Activated T-cell treated with anti-CD3 and anti-CD28 coated beads for 1 hour (primary cell): Measurements from ENCODE around the gene SLC37A4.
"Not testable (repeated sequence)": the region's sequence is repeated elsewhere in the genome, so short reads cannot be mapped to it uniquely, and the experiment has no call there.

Source experiments
- DNase-seq: peaks from one replicate; pipeline ENCODE4 v3.0.0-alpha.2; 2020; ENCODE audit warnings: low read depth

SLC37A4 gene

GRCh38 chr11:119041821-119042514 is 11.3 kb upstream of the SLC37A4 start:
- no peak for DNase-seq

- DNase-seq, result not testable (repeated sequence)
Measured at GRCh38 chr11:119039471-119039870, 8.8 kb upstream of the SLC37A4 start.

GRCh38 chr11:119038884-119039283 is 8.2 kb upstream of the SLC37A4 start:
- DNase-seq, result no peak

- no peak for DNase-seq
Measured at GRCh38 chr11:119034813-119035212, 4.1 kb upstream of the SLC37A4 start.

GRCh38 chr11:119033421-119033820 is 2.7 kb upstream of the SLC37A4 start:
- DNase-seq, result not testable (repeated sequence)

- no peak for DNase-seq
Measured at GRCh38 chr11:119031912-119032280, 1.2 kb upstream of the SLC37A4 start.

GRCh38 chr11:119030029-119030328 is 698 bp downstream of the SLC37A4 start:
- no peak for DNase-seq

- no peak for DNase-seq
Measured at GRCh38 chr11:119029340-119030028, 1.2 kb downstream of the SLC37A4 start.

- DNase-seq, result no peak
Measured at GRCh38 chr11:119029069-119029339, 1.7 kb downstream of the SLC37A4 start.

- DNase-seq, result no peak
Measured at GRCh38 chr11:119028346-119029068, 2.2 kb downstream of the SLC37A4 start.

GRCh38 chr11:119027561-119028345 is 2.9 kb downstream of the SLC37A4 start:
- DNase-seq, result no peak

GRCh38 chr11:119026970-119027369 is 3.7 kb downstream of the SLC37A4 start:
- DNase-seq, result no peak

GRCh38 chr11:119025978-119026766 is 4.5 kb downstream of the SLC37A4 start:
- no peak for DNase-seq

GRCh38 chr11:119025541-119025940 is 5.1 kb downstream of the SLC37A4 start:
- DNase-seq, result no peak

GRCh38 chr11:119025099-119025473 is 5.6 kb downstream of the SLC37A4 start:
- no peak for DNase-seq

GRCh38 chr11:119024430-119025098 is 6.1 kb downstream of the SLC37A4 start:
- no peak for DNase-seq

GRCh38 chr11:119023741-119024140 is 6.9 kb downstream of the SLC37A4 start:
- no peak for DNase-seq

- DNase-seq, result no peak
Measured at GRCh38 chr11:119021631-119022030, 9.0 kb downstream of the SLC37A4 start.

GRCh38 chr11:119019996-119020395 is 10.7 kb downstream of the SLC37A4 start:
- DNase-seq, result no peak

- DNase-seq, result peak; percentile 89
Measured at GRCh38 chr11:119018074-119018938, 12.4 kb downstream of the SLC37A4 start, which contains the start of the genes RPS25 and TRAPPC4. Gene RPS25 (minus strand): TSS chr11:119018343. CDS start chr11:119018284, 59 bp downstream. Gene TRAPPC4 (plus strand): TSS chr11:119018766. CDS start chr11:119018796, 30 bp downstream.
